ENCODE measurements around the gene TACC3.

TACC3 gene

DNA sequence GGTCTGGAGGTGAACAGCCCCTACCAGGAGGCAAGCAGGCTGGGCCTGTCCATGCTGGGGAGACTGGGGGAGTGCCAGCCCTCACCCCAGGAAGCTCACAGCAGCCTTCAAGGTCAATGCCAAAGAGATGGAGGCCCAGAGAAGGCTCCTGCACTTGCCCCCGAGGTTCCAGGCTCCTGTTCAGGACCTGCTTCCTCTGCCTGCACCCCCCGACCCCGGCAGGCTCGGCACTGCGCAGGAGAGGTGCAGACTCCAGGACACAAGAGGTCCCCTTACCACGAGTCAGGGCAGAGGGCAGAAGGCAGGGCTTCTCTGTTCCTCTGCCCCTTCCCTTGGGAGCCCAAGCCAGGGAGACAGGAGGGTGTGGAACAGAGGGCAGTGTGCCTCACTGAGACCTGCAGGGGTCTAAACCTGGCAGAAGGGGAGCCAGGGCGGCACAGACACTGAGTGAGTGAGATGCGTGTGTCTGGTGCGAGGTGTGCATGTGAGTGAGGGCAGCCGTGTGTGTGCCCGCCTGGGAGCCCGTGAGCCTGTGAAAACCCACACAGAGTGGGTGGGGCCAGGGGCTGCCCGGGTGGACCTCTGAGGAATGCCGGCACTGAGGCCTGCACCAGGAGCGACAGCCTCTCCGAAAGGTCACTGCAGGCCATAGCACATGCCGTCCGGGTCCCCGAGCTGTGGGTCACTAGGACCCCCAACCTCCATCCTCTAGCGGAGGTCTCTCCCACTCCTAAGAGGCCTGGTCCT is 41.1 kb downstream of the TACC3 start:
- TF ChIP-seq, protein P1, sequence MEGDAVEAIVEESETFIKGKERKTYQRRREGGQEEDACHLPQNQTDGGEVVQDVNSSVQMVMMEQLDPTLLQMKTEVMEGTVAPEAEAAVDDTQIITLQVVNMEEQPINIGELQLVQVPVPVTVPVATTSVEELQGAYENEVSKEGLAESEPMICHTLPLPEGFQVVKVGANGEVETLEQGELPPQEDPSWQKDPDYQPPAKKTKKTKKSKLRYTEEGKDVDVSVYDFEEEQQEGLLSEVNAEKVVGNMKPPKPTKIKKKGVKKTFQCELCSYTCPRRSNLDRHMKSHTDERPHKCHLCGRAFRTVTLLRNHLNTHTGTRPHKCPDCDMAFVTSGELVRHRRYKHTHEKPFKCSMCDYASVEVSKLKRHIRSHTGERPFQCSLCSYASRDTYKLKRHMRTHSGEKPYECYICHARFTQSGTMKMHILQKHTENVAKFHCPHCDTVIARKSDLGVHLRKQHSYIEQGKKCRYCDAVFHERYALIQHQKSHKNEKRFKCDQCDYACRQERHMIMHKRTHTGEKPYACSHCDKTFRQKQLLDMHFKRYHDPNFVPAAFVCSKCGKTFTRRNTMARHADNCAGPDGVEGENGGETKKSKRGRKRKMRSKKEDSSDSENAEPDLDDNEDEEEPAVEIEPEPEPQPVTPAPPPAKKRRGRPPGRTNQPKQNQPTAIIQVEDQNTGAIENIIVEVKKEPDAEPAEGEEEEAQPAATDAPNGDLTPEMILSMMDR (IDR thresholded peaks at IDR 0.05; ENCODE audit: control insufficient read depth, insufficient read depth, low read depth, low read length, missing control alignments), result no peak
- DNase-seq (ENCODE audit: low read depth), result no peak
- H3K4me3 ChIP-seq (ENCODE audit: control insufficient read depth, low read depth, low read length), result no peak overlapping the region

DNA sequence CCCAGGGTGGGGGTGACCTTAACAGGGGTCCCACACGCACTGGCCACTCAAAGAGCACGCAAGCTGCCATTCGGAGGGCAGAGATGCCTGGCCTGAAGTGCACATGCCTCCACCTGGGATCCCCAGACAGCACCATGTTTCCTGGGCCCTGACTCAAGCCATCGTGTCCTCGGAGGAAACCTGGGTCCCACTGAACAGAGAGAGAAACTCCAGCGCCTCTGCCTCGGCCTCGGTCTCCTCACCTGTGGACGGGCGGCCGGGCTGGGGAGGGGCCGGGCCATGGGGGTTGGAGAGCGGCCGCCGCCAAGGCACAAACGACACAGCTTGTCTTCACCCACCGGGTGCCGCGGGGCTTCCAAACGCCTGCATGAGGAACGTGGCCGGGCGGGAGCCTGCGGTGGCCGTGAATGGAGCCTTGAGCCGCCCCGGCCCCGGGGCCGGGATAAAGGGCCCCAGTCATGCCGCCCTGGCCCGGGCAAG is 41.8 kb downstream of the TACC3 start:
- TF ChIP-seq, protein P1 (IDR thresholded peaks at IDR 0.05; ENCODE audit: control insufficient read depth, insufficient read depth, low read depth, low read length, missing control alignments), result no peak
- no peak for DNase-seq (ENCODE audit: low read depth)
- peak overlapping the region; percentile 7; the same call in 1 of the 2 replicates for H3K4me3 ChIP-seq (ENCODE audit: control insufficient read depth, low read depth, low read length)

DNA sequence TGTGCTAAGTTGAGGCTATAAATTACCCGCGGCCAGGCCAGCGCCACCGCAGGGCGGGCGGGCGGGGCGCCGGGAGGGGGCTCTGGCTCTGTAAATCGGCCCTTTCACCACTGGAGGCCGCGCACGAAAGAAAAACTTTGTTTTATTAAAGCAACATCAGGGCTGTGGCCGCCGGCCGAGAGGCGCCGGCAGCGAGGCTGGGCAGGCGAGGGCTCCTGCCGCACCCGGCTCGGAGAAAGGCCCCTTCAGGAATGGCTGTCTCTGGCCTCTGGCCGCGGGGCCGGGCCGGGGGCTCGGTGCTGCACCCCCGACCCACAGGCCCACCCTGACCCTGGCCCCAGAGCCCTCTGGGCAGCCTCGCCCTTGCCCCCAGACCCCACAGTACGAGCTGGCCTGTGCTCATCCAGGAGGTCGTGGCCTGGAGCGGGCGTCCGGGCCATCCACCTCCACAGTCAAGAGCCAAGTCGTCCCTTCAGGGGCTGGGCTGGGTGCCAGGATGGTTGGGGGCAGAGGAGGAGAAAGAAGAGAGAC is 42.3 kb downstream of the TACC3 start:
- TF ChIP-seq, protein P1 (IDR thresholded peaks at IDR 0.05; ENCODE audit: control insufficient read depth, insufficient read depth, low read depth, low read length, missing control alignments), result peak; percentile 5
- no peak for DNase-seq (ENCODE audit: low read depth)
- no peak overlapping the region for H3K4me3 ChIP-seq (ENCODE audit: control insufficient read depth, low read depth, low read length)

DNA sequence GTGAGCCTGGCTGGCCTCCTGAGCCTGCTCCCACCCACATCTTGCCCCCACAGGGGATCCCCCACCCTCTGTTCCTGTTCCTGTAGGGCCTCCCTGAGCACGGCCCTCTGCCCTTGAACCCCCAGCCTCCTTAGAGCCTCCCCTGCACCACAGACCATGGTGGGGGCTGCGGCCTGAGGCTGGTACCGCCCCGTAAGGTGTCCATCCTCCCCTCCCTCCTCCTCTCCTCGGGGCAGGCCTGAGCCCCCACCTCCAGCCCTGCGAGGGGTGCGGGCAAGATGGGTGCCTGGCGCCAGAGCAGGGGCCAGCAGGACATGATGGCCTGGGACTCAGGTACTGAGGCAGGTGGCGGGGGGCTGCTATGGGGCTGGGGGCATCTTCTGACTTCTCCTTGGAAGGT is 43.3 kb downstream of the TACC3 start:
- TF ChIP-seq, protein P1 (IDR thresholded peaks at IDR 0.05; ENCODE audit: control insufficient read depth, insufficient read depth, low read depth, low read length, missing control alignments), result no peak
- DNase-seq (ENCODE audit: low read depth), result no peak
- no peak overlapping the region for H3K4me3 ChIP-seq (ENCODE audit: control insufficient read depth, low read depth, low read length)

DNA sequence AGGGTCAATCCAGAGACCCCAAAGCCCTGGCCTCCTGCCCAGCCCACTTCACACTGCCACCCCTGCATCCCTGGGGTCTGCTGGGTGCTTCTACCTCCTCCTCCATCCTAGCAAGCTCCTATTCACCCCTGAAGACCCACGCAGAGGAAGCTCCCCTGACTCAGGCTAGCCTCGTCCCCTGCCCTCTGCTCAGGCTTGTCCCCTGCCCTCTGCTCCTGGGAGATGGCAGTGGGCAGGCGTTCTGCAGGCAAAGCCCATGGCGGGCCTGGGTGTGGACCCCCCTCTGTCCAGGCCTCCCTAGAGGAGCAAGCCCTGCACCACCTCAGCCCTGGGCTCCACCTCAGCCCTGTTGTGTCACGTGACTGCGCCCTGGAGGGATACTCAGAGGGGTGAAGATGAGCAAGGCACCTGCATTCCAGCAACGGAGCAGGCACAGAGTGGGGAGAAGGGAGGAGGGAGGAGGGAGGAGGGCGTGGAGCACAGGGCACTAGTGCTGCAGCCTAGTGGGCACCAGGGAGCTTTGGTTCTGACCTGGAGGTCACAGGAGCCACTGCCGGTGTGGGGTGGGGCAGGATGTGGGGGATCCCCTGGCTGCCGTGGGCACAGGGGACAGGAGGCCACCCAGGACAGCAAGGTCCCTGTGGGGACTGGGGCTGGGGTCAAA is 44.2 kb downstream of the TACC3 start:
- TF ChIP-seq, protein P1 (IDR thresholded peaks at IDR 0.05; ENCODE audit: control insufficient read depth, insufficient read depth, low read depth, low read length, missing control alignments), result no peak
- H3K4me3 ChIP-seq (ENCODE audit: control insufficient read depth, low read depth, low read length), result no peak overlapping the region
- no peak for DNase-seq (ENCODE audit: low read depth)

DNA sequence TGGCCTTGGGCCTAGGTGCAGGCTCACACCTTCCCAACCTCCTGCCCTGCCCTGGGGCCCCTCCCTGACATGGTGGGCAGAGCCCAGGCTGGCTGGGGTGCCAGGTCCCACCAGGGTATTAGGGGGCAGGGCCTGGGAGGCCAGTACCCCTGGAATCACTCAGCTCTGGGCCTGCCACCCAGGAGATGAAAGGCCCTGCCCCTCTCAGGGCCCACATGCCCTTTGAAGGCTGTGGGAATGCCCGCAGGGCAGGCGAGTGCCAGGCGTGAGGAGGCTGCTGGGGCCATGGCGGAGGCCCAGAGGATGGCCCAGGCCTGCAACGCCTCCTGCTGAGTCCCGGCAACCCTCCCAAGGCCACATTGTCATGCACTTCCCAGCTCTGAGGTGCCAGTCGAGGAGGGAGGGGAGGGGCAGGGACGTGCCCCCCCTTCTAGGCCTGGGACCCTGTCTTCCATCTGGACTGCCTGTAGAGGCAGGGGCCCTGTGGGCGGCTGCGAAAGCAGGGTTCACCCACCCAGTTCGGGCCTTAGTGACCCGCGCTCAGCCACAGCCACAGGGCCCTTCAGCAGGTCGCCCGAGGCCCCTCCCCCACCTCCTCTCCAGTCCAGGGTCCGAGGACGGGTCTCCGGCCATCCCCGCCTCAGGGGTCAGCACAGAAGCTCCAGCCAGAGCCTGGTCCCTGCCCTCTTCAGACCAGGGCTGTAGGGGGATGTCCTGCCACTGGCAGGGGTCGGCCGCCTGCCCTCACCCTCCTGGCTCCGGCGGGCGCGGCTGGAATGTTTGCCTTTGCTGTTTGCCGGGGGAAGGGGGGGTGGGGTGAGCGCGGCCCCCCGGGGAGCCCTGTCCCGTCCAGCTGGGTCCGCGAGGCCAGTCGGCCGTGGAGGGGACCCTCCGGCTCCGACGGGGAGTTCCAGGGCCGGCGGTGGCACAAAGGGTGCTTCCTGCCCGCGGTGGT is 45.1 kb downstream of the TACC3 start:
- TF ChIP-seq, protein P1 (IDR thresholded peaks at IDR 0.05; ENCODE audit: control insufficient read depth, insufficient read depth, low read depth, low read length, missing control alignments), result no peak
- DNase-seq (ENCODE audit: low read depth), result no peak
- no peak overlapping the region for H3K4me3 ChIP-seq (ENCODE audit: control insufficient read depth, low read depth, low read length)

Data from AG09309 (cell line).